Erythroblast (primary cell): Measurements from ENCODE around the gene FLT4.

Source experiments
- GATA1 ChIP-seq: IDR thresholded peaks from 2 replicates; pipeline ENCODE4 v1.6.1; 2011; ENCODE audit warnings: low read depth, mild to moderate bottlenecking, control low read depth, low read length, moderate library complexity
- POLR2A ChIP-seq: IDR thresholded peaks from 2 replicates; pipeline ENCODE4 v1.6.1; 2011; ENCODE audit warnings: mild to moderate bottlenecking, low read length

- no peak for TF ChIP-seq POLR2A
- TF ChIP-seq GATA1: no peak
These were observed 52.6 kb downstream of the FLT4 start for GRCh38 chr5:180596668-180597231.
